Hepatocyte (in vitro differentiated cells): Measurements from ENCODE around the gene IPO11. TPM values are rescaled to one million over a fixed set of nuclear protein-coding genes. Genes with fewer than 3 reads are reported as not detected.

Source experiments
- DNase-seq: peaks from one replicate; pipeline ENCODE4 v3.0.0-alpha.2; 2016; ENCODE audit warnings: low spot score
- H2AFZ ChIP-seq: fragments of 200-600 bp; sonication (generic); 2 replicates; pipeline ENCODE4 v1.6.0; 2016; ENCODE audit warnings: antibody characterized with exemption, mild to moderate bottlenecking
- H3K27ac ChIP-seq: fragments of 200-600 bp; sonication (generic); 2 replicates; pipeline ENCODE4 v1.5.1; 2016; ENCODE audit warnings: mild to moderate bottlenecking
- H3K27me3 ChIP-seq: fragments of 200-600 bp; sonication (generic); 2 replicates; pipeline ENCODE4 v1.6.1; 2016
- H3K36me3 ChIP-seq: fragments of 200-600 bp; sonication (generic); replicated peaks from 2 replicates; pipeline ENCODE4 v1.5.1; 2016; ENCODE audit warnings: low read depth; ENCODE audit not compliant: insufficient read depth
- H3K4me1 ChIP-seq: fragments of 200-600 bp; sonication (generic); 2 replicates; pipeline ENCODE4 v1.5.1; 2016; ENCODE audit warnings: mild to moderate bottlenecking, moderate library complexity; ENCODE audit not compliant: insufficient read depth
- H3K4me2 ChIP-seq: fragments of 200-600 bp; sonication (generic); 2 replicates; pipeline ENCODE4 v1.6.0; 2016
- H3K4me3 ChIP-seq: fragments of 200-600 bp; sonication (generic); 2 replicates; pipeline ENCODE4 v1.5.1; 2016; ENCODE audit warnings: mild to moderate bottlenecking
- H3K79me2 ChIP-seq: fragments of 200-600 bp; sonication (generic); 2 replicates; pipeline ENCODE4 v1.6.0; 2017; ENCODE audit warnings: mild to moderate bottlenecking
- H3K9me2 ChIP-seq: fragments of 200-600 bp; sonication (generic); replicated peaks from 2 replicates; pipeline ENCODE4 v1.6.0; 2017; ENCODE audit warnings: mild to moderate bottlenecking; ENCODE audit not compliant: insufficient read depth
- H3K9me3 ChIP-seq: fragments of 200-600 bp; sonication (generic); 2 replicates; pipeline ENCODE4 v1.5.1; 2016; ENCODE audit warnings: low read depth, mild to moderate bottlenecking
- H4K20me1 ChIP-seq: fragments of 200-600 bp; sonication (generic); 2 replicates; pipeline ENCODE4 v1.6.0; 2016; ENCODE audit warnings: mild to moderate bottlenecking; ENCODE audit not compliant: insufficient read depth, poor library complexity, severe bottlenecking
- EZH2 ChIP-seq: fragments of 200-600 bp; sonication (generic); IDR thresholded peaks from 2 replicates; pipeline ENCODE4 v1.6.1; 2016; ENCODE audit warnings: antibody characterized with exemption, mild to moderate bottlenecking, borderline replicate concordance
- EZH2phosphoT487 ChIP-seq: fragments of 200-600 bp; sonication (generic); IDR thresholded peaks from one replicate; pipeline ENCODE4 v1.6.1; 2018; ENCODE audit warnings: antibody characterized with exemption, mild to moderate bottlenecking, low read depth, moderate library complexity; ENCODE audit not compliant: unreplicated experiment, severe bottlenecking
- WGBS: methylation state at CpG from one replicate; pipeline ENCODE4 v1.1.6; 2016; ENCODE audit warnings: low lambda C conversion rate; ENCODE audit errors: missing lambda C conversion rate; 5-methylcytosine and 5-hydroxymethylcytosine counted together
- polyA plus RNA-seq: library from polyadenylated mRNA; unstranded; fragments of >200 nt; fragmentation: Nextera tagmentation; extraction: Ambion mirVana; gene quantifications from 2 replicates; pipeline ENCODE4 v1.2.1, GENCODE V29; 2016
- total RNA-seq: library from RNA; depleted of rRNA; stranded (reverse); fragments of >200 nt; gene quantifications from 2 replicates; pipeline ENCODE4 v1.2.3, GENCODE V29; 2014
- TF ChIP-seq, protein P1 (sequence below): fragments of 200-600 bp; sonication (generic); IDR thresholded peaks from 2 replicates; pipeline ENCODE4 v1.5.1; 2016; ENCODE audit warnings: antibody characterized with exemption, mild to moderate bottlenecking; ENCODE audit not compliant: poor library complexity

The IPO11 gene
- total and polyA plus RNA-seq, 2 experiments from 2014 or later, result 10.3 to 24.2 TPM

GRCh38 chr5:62626534-62626933 lies 214.0 kb downstream of the IPO11 start:
- H3K9me2 ChIP-seq, result no peaks in the 10 kb centered on the region
- H3K36me3 ChIP-seq, result peaks cover 3% of the 10 kb centered on the region
- no peaks in the 10 kb centered on the region for H3K27me3 ChIP-seq
- WGBS, result 83% methylated on average over 2 of the region's 2 CpGs
- no peak for TF ChIP-seq EZH2
- no peak for TF ChIP-seq EZH2phosphoT487
- no peak overlapping the region for H3K27ac ChIP-seq
- H3K9me3 ChIP-seq, result no peaks in the 10 kb centered on the region
- H3K4me1 ChIP-seq, result no peaks in the 10 kb centered on the region
- H3K4me2 ChIP-seq, result no peak overlapping the region
- H4K20me1 ChIP-seq, result no peaks in the 10 kb centered on the region
- H3K4me3 ChIP-seq, result no peak overlapping the region
- H3K79me2 ChIP-seq, result no peaks in the 10 kb centered on the region
- H2AFZ ChIP-seq, result no peak overlapping the region
- DNase-seq, result no peak

DNA sequence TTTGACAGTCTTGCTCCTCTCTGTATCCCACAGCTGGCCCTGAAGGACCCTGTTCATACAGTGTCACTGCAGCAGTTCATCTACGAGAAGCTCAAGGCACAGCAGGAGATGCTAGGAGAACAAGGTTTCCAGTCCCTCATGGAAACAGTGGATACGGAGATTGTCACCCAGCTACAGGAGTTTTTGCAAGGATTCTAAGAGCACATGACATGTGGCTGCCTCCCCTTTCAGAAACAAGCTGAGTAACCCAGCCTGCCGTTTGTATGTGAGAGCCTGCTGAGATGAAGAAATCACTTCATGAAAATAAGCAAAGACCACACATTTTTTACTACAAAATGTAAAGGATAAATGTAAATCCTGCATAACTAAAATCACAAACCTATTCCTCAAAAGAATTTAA lies 214.6 kb downstream of the IPO11 start:
- H4K20me1 ChIP-seq, result no peaks in the 10 kb centered on the region
- H3K36me3 ChIP-seq, result peaks cover 3% of the 10 kb centered on the region
- H3K4me3 ChIP-seq, result no peak overlapping the region
- no peak overlapping the region for H2AFZ ChIP-seq
- no peaks in the 10 kb centered on the region for H3K79me2 ChIP-seq
- no peaks in the 10 kb centered on the region for H3K9me2 ChIP-seq
- no peaks in the 10 kb centered on the region for H3K27me3 ChIP-seq
- WGBS, result 81% methylated on average over 3 of the region's 3 CpGs
- no peaks in the 10 kb centered on the region for H3K4me1 ChIP-seq
- TF ChIP-seq EZH2, result no peak
- TF ChIP-seq EZH2phosphoT487, result no peak
- TF ChIP-seq, protein P1, sequence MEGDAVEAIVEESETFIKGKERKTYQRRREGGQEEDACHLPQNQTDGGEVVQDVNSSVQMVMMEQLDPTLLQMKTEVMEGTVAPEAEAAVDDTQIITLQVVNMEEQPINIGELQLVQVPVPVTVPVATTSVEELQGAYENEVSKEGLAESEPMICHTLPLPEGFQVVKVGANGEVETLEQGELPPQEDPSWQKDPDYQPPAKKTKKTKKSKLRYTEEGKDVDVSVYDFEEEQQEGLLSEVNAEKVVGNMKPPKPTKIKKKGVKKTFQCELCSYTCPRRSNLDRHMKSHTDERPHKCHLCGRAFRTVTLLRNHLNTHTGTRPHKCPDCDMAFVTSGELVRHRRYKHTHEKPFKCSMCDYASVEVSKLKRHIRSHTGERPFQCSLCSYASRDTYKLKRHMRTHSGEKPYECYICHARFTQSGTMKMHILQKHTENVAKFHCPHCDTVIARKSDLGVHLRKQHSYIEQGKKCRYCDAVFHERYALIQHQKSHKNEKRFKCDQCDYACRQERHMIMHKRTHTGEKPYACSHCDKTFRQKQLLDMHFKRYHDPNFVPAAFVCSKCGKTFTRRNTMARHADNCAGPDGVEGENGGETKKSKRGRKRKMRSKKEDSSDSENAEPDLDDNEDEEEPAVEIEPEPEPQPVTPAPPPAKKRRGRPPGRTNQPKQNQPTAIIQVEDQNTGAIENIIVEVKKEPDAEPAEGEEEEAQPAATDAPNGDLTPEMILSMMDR, result no peak
- DNase-seq, result no peak
- H3K27ac ChIP-seq, result no peak overlapping the region
- no peaks in the 10 kb centered on the region for H3K9me3 ChIP-seq
- no peak overlapping the region for H3K4me2 ChIP-seq

GRCh38 chr5:62627901-62628300 lies 215.3 kb downstream of the IPO11 start:
- WGBS, result 94% methylated on average over 5 of the region's 5 CpGs
- no peak overlapping the region for H2AFZ ChIP-seq
- no peaks in the 10 kb centered on the region for H3K9me2 ChIP-seq

DNA sequence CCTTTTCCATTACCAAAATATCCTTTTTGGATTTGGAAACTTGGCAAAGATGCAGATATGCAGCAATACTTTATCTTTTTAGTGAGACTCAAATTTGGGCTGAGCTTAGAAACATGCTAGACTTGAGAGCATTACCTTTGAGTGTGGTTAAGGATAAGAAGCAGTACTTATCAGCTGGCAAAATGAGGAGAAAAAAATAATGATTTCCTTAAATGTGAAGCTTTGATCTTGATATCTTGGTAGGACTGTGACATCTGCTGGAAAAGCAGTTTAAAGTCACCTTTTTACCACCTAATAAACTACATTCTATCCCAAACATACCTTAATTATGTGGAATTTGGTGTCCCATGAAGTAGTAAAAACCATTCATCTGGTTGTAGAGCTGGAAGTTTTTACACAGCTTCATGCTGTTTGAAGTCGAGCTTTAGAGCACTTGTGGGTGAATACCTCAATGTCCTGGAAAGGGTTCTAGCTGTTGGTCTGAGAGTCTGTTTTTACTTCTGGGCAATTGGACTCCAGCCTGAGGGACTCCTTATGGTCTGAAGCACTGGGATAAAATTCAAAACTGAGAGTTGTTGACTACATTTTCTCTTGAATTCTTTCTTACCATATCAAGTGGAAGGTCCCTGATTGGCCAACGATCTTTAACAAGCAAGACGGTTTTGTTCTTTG lies 219.5 kb downstream of the IPO11 start:
- Histone ChIP-seq H3K79me2 (no peaks in the 10 kb centered on the region), H2AFZ (no peak overlapping the region), H3K4me2 (no peak overlapping the region), H3K27me3 (no peaks in the 10 kb centered on the region), H3K4me1 (no peaks in the 10 kb centered on the region), H3K36me3 (peaks cover 3% of the 10 kb centered on the region), H3K9me3 (no peaks in the 10 kb centered on the region), H3K4me3 (no peak overlapping the region), H3K27ac (no peak overlapping the region), H3K9me2 (no peaks in the 10 kb centered on the region), H4K20me1 (no peaks in the 10 kb centered on the region)
- DNase-seq, result no peak
- TF ChIP-seq EZH2phosphoT487, result no peak
- TF ChIP-seq EZH2, result no peak
- TF ChIP-seq, protein P1, result no peak
- 65% methylated on average over 3 of the region's 3 CpGs for WGBS

More at GRCh38 chr5:62627901-62628300, 215.3 kb downstream of the IPO11 start:
- Histone ChIP-seq H3K79me2 (no peaks in the 10 kb centered on the region), H3K36me3 (peaks cover 3% of the 10 kb centered on the region), H3K4me2 (no peak overlapping the region), H3K9me3 (no peaks in the 10 kb centered on the region), H3K4me1 (no peaks in the 10 kb centered on the region), H3K27ac (no peak overlapping the region), H3K27me3 (no peaks in the 10 kb centered on the region), H4K20me1 (no peaks in the 10 kb centered on the region), H3K4me3 (no peak overlapping the region)
- no peak for DNase-seq
- TF ChIP-seq EZH2phosphoT487 (no peak), EZH2 (no peak)
- TF ChIP-seq, protein P1, result no peak
